ENCODE results near the gene MRPL30. TPM values are rescaled to one million over a fixed set of nuclear protein-coding genes. Genes with fewer than 3 reads are reported as not detected.
"Not testable (repeated sequence)": the region's sequence is repeated elsewhere in the genome, so short reads cannot be mapped to it uniquely, and the experiment has no call there.

MRPL30 gene
- total and polyA plus RNA-seq, 2 experiments from 2014 or later: 22.6 to 30.9 TPM

DNA sequence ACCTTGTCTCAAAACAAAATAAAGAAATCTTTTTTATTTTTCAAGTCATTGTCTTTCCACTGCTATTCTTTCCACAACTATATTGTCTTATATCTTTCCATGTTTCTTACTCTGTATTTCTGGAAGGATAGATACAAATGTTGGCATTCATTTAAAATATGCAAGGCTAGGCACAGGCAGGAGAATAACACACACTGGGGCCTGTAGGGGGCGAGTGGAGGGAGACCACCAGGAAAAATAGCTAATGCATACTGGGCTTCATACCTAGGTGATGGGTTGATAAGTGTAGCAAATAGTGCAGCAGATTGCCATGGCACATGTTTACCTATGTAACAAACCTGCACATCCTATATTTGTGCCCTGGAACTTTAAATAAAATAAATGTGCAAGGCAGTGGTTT is 9.6 kb downstream of the MRPL30 start:
- no peak for DNase-seq
- H3K4me3 ChIP-seq: no peak overlapping the region
- H3K9me3 ChIP-seq (ENCODE audit: low read depth): no peaks in the 10 kb centered on the region
- no peaks in the 10 kb centered on the region for H3K4me1 ChIP-seq (ENCODE audit: insufficient read depth)
- H3K4me2 ChIP-seq (ENCODE audit: unreplicated experiment): no peak overlapping the region
- H3K27me3 ChIP-seq (replicated peaks; ENCODE audit: insufficient read depth): no peaks in the 10 kb centered on the region
- no peak overlapping the region for H3K27ac ChIP-seq
- in situ Hi-C loops (cut with MboI): no loop called here
- no peaks in the 10 kb centered on the region for H3F3A ChIP-seq (ENCODE audit: insufficient read depth)
- no peaks in the 10 kb centered on the region for H4K20me1 ChIP-seq (ENCODE audit: insufficient read depth)
- peaks cover 70% of the 10 kb centered on the region for H3K79me2 ChIP-seq (ENCODE audit: insufficient read depth)
- no peak for TF ChIP-seq EZH2 (IDR thresholded peaks at IDR 0.05; ENCODE audit: insufficient read depth, poor library complexity, severe bottlenecking)
- TF ChIP-seq EZH2phosphoT487 (IDR thresholded peaks at IDR 0.05; ENCODE audit: insufficient read depth, low read depth): no peak
- no peak overlapping the region for H3K9ac ChIP-seq
- no peak overlapping the region for H2AFZ ChIP-seq
- no peaks in the 10 kb centered on the region for H3K9me2 ChIP-seq (ENCODE audit: insufficient read depth)
- H3K36me3 ChIP-seq (ENCODE audit: low read depth): peaks cover 35% of the 10 kb centered on the region
- WGBS, 2 experiments (ENCODE audit: low coverage in 1 of 2, low lambda C conversion rate in 2 of 2, missing lambda C conversion rate in 2 of 2): 53 to 79% methylated on average over 1 of the region's 1 CpG

DNA sequence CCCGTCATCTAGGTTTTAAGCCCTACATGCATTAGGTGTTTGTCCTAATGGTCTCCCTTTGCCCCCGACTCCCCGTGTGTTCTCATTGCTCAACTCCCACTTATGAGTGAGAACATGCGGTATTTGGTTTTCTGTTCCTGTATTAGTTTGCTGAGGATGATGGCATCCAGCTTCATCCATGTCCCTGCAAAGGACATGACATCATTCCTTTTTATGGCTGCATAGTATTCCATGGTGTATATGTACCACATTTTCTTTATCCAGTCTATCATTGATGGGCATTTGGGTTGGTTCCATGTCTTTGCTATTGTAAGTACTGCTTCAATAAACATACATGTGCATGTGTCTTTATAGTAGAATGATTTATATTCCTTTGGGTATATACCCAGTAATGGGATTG is 11.4 kb downstream of the MRPL30 start:
- H3K27me3 ChIP-seq (replicated peaks; ENCODE audit: insufficient read depth); H3K9me3 ChIP-seq (ENCODE audit: low read depth); H3K4me3 ChIP-seq; H3K4me1 ChIP-seq (ENCODE audit: insufficient read depth); H3K9ac ChIP-seq; H3K9me2 ChIP-seq (ENCODE audit: insufficient read depth); H3F3A ChIP-seq (ENCODE audit: insufficient read depth); H2AFZ ChIP-seq; H3K4me2 ChIP-seq (ENCODE audit: unreplicated experiment); H3K27ac ChIP-seq; in situ Hi-C loops (cut with MboI); DNase-seq; H4K20me1 ChIP-seq (ENCODE audit: insufficient read depth): not testable (repeated sequence)
- WGBS, 2 experiments (ENCODE audit: low coverage in 1 of 2, low lambda C conversion rate in 2 of 2, missing lambda C conversion rate in 2 of 2): 97 to 99% methylated on average over 4 of the region's 4 CpGs
- peaks cover 51% of the 10 kb centered on the region for H3K36me3 ChIP-seq (ENCODE audit: low read depth)
- peaks cover 52% of the 10 kb centered on the region for H3K79me2 ChIP-seq (ENCODE audit: insufficient read depth)

DNA sequence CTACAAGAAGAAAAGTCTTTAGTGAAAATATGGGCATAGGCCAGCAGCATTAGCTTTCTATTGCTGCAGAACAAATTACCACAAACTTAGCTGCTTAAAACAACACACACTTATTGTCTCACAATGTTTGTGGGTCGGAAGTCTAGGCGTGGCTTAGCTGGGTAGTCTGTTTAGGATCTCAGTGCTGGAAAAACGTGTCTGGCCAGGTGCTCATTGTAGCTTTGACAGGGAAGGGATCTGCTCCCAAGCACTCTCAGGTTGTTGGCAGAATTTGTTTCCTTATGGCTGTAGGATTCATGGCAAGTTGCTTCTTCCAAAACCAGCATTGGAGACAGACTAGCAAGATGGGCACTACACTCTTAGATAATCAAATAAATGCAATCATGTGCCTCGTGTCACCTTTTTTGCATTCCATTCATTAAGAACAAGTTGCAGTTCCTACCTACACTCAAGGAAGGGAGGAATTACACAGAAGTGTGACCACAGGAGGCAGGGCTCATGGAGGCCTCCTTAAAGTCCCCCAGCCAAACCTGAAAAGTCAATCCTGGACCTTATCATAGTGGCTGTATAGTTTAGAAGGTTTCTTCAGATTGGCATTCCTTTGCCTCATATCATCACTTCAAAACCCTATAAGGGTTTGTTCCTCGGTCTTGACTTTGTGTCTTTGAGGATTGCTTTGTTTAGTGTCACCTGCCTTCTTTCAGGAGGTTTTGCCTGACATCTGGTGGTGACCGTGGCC is 17.3 kb downstream of the MRPL30 start:
- no peaks in the 10 kb centered on the region for H3K9me2 ChIP-seq (ENCODE audit: insufficient read depth)
- in situ Hi-C loops (cut with MboI): no loop called here
- no peak for DNase-seq
- no peak overlapping the region for H3K4me3 ChIP-seq
- H3K4me2 ChIP-seq (ENCODE audit: unreplicated experiment): no peak overlapping the region
- H4K20me1 ChIP-seq (ENCODE audit: insufficient read depth): no peaks in the 10 kb centered on the region
- H3F3A ChIP-seq (ENCODE audit: insufficient read depth): no peaks in the 10 kb centered on the region
- 92 to 93% methylated on average over 6 of the region's 6 CpGs for WGBS, 2 experiments (ENCODE audit: low coverage in 1 of 2, low lambda C conversion rate in 2 of 2, missing lambda C conversion rate in 2 of 2)
- H3K36me3 ChIP-seq (ENCODE audit: low read depth): peaks cover 22% of the 10 kb centered on the region
- H3K4me1 ChIP-seq (ENCODE audit: insufficient read depth): no peaks in the 10 kb centered on the region
- H3K9ac ChIP-seq: no peak overlapping the region
- H3K9me3 ChIP-seq (ENCODE audit: low read depth): no peaks in the 10 kb centered on the region
- no peak overlapping the region for H2AFZ ChIP-seq
- peaks cover 4% of the 10 kb centered on the region; the same call in 1 of the 2 replicates for H3K79me2 ChIP-seq (ENCODE audit: insufficient read depth)
- H3K27me3 ChIP-seq (replicated peaks; ENCODE audit: insufficient read depth): no peaks in the 10 kb centered on the region
- TF ChIP-seq EZH2 (IDR thresholded peaks at IDR 0.05; ENCODE audit: insufficient read depth, poor library complexity, severe bottlenecking): no peak
- no peak for TF ChIP-seq EZH2phosphoT487 (IDR thresholded peaks at IDR 0.05; ENCODE audit: insufficient read depth, low read depth)
- H3K27ac ChIP-seq: no peak overlapping the region

- Histone ChIP-seq H3K9ac (no peak overlapping the region), H3F3A (ENCODE audit: insufficient read depth) (no peaks in the 10 kb centered on the region), H3K4me2 (ENCODE audit: unreplicated experiment) (no peak overlapping the region), H2AFZ (no peak overlapping the region), H4K20me1 (ENCODE audit: insufficient read depth) (no peaks in the 10 kb centered on the region), H3K36me3 (ENCODE audit: low read depth) (peaks cover 20% of the 10 kb centered on the region), H3K27ac (no peak overlapping the region), H3K4me3 (no peak overlapping the region), H3K9me2 (ENCODE audit: insufficient read depth) (no peaks in the 10 kb centered on the region), H3K9me3 (ENCODE audit: low read depth) (no peaks in the 10 kb centered on the region), H3K4me1 (ENCODE audit: insufficient read depth) (no peaks in the 10 kb centered on the region), H3K27me3 (replicated peaks; ENCODE audit: insufficient read depth) (no peaks in the 10 kb centered on the region), H3K79me2 (ENCODE audit: insufficient read depth) (no peaks in the 10 kb centered on the region)
- 87 to 93% methylated on average over 7 of the region's 7 CpGs for WGBS, 2 experiments (ENCODE audit: low coverage in 1 of 2, low lambda C conversion rate in 2 of 2, missing lambda C conversion rate in 2 of 2)
- no peak for TF ChIP-seq EZH2phosphoT487 (IDR thresholded peaks at IDR 0.05; ENCODE audit: insufficient read depth, low read depth)
- in situ Hi-C loops (cut with MboI): no loop called here
- no peak for DNase-seq
Observed at GRCh38 chr2:99200076-99200800, 19.3 kb downstream of the MRPL30 start.

Measured in GM23248 (cell line).